Choroid plexus epithelial cell (primary cell): ENCODE measurements around the gene DNPH1.
A peak's percentile ranks its signal among the peaks of the same experiment; 100 is the strongest.

Experiments used
- DNase-seq: peaks from one replicate; pipeline ENCODE4 v3.0.0-alpha.2; 2010; ENCODE audit warnings: low read depth
- H3K4me3 ChIP-seq: 2 replicates; pipeline ENCODE4 v1.5.1; 2011; ENCODE audit warnings: low read depth, mild to moderate bottlenecking, control low read depth, low read length, moderate library complexity
- TF ChIP-seq, protein P1 (sequence below): conservative IDR thresholded peaks from 2 replicates; pipeline ENCODE4 v1.5.1; 2011; ENCODE audit warnings: low read depth, mild to moderate bottlenecking, control low read depth, inconsistent platforms, low read length, moderate library complexity

Gene DNPH1

GRCh38 chr6:43181942-43182860 lies 47.1 kb downstream of the DNPH1 start, which contains the start of gene CUL9:
Gene CUL9, plus strand, starts transcription at chr6:43182196. Its CDS starts 2,115 bp downstream, at chr6:43184311.
- TF ChIP-seq, protein P1, sequence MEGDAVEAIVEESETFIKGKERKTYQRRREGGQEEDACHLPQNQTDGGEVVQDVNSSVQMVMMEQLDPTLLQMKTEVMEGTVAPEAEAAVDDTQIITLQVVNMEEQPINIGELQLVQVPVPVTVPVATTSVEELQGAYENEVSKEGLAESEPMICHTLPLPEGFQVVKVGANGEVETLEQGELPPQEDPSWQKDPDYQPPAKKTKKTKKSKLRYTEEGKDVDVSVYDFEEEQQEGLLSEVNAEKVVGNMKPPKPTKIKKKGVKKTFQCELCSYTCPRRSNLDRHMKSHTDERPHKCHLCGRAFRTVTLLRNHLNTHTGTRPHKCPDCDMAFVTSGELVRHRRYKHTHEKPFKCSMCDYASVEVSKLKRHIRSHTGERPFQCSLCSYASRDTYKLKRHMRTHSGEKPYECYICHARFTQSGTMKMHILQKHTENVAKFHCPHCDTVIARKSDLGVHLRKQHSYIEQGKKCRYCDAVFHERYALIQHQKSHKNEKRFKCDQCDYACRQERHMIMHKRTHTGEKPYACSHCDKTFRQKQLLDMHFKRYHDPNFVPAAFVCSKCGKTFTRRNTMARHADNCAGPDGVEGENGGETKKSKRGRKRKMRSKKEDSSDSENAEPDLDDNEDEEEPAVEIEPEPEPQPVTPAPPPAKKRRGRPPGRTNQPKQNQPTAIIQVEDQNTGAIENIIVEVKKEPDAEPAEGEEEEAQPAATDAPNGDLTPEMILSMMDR: no peak
- DNase-seq: peak; percentile 76
- peak within 1 kb of the TSS; percentile 90 for H3K4me3 ChIP-seq

GRCh38 chr6:43181621-43181941 lies 47.7 kb downstream of the DNPH1 start:
- peak overlapping the region; percentile 90 for H3K4me3 ChIP-seq
- DNase-seq: no peak
- TF ChIP-seq, protein P1: no peak

DNA sequence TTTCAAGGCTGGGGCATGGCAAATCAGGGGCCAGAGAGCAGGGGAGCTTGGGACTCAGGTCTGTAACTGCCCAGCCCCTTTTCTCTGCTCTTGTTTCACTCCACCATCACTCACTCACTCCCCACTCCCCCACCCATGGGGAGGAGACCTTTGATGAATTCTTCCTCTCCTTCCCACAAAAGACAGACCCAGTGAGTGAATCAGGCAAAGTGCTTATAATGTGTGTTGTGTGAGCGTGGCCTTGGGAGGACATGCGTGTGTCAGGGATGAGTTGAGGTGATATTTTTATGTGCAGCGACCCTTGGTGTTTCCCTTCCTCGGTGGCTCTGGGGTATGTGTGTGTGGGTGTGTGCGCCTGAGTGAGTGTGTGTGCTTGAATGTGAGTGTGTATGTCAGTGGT lies 48.3 kb downstream of the DNPH1 start:
- TF ChIP-seq, protein P1: no peak
- DNase-seq: no peak
- no peak overlapping the region for H3K4me3 ChIP-seq

DNA sequence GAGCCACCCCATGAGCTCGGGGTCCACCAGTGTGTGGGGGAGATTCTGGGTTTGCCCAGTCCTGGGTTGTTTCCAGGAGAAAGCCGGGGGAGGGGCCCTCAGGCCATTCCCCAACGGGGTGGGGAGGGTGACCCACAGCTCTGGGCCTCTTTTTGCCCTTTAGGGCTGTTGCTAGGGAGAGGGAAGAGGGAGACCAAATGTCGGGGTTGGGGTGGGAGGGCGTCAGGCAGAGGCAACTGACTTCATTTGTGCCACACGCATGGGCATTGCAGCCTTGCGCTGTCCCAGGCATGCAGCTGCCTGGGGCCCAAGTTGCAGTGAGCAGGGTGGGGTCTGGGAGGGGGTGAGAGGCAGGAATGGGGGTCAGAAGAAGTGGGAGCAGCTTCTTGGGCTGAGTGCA lies 49.2 kb downstream of the DNPH1 start:
- no peak overlapping the region for H3K4me3 ChIP-seq
- DNase-seq: no peak
- TF ChIP-seq, protein P1: no peak

- DNase-seq: no peak
- TF ChIP-seq, protein P1: no peak
- no peak overlapping the region for H3K4me3 ChIP-seq
Observed at GRCh38 chr6:43178951-43179830, 50.1 kb downstream of the DNPH1 start.

- H3K4me3 ChIP-seq: no peak overlapping the region
- no peak for DNase-seq
- TF ChIP-seq, protein P1: no peak
Observed at GRCh38 chr6:43178150-43178549, 51.1 kb downstream of the DNPH1 start.
